Ishikawa (cell line): ENCODE measurements around the gene SEMA3G.

Experiments
- CEBPB ChIP-seq: IDR thresholded peaks from 2 replicates; pipeline ENCODE4 v1.6.1; 2012
- CREB1 ChIP-seq: IDR thresholded peaks from 2 replicates; pipeline ENCODE4 v1.6.1; 2012; ENCODE audit warnings: low read depth
- EGR1 ChIP-seq: IDR thresholded peaks from 2 replicates; pipeline ENCODE4 v1.6.1; 2012
- EP300 ChIP-seq: IDR thresholded peaks from 2 replicates; pipeline ENCODE4 v1.6.1; 2012; ENCODE audit warnings: borderline replicate concordance
- FOXM1 ChIP-seq: IDR thresholded peaks from 2 replicates; pipeline ENCODE4 v1.6.1; 2012; ENCODE audit warnings: low read depth, borderline replicate concordance
- MAX ChIP-seq: IDR thresholded peaks from 2 replicates; pipeline ENCODE4 v1.6.1; 2012
- NFIC ChIP-seq: IDR thresholded peaks from 2 replicates; pipeline ENCODE4 v1.6.1; 2012
- RAD21 ChIP-seq: IDR thresholded peaks from 2 replicates; pipeline ENCODE4 v1.6.1; 2012; ENCODE audit warnings: low read depth
- REST ChIP-seq: IDR thresholded peaks from 2 replicates; pipeline ENCODE4 v1.6.1; 2012; ENCODE audit warnings: low read depth, mild to moderate bottlenecking
- TAF1 ChIP-seq: IDR thresholded peaks from 2 replicates; pipeline ENCODE4 v1.6.1; 2012; ENCODE audit warnings: low read depth, mild to moderate bottlenecking
- TCF12 ChIP-seq: IDR thresholded peaks from 2 replicates; pipeline ENCODE4 v1.6.1; 2012; ENCODE audit warnings: low read depth
- TEAD4 ChIP-seq: IDR thresholded peaks from 2 replicates; pipeline ENCODE4 v1.6.1; 2012
- USF1 ChIP-seq: IDR thresholded peaks from 2 replicates; pipeline ENCODE4 v1.6.1; 2012
- YY1 ChIP-seq: IDR thresholded peaks from 2 replicates; pipeline ENCODE4 v1.6.1; 2012; ENCODE audit warnings: low read depth
- ZBTB7A ChIP-seq: IDR thresholded peaks from 2 replicates; pipeline ENCODE4 v1.6.1; 2012; ENCODE audit warnings: low read depth

SEMA3G gene

GRCh38 chr3:52403955-52404354 lies 40.9 kb downstream of the SEMA3G start:
- TF ChIP-seq EP300 (no peak), CREB1 (no peak), MAX (no peak), FOXM1 (no peak)

GRCh38 chr3:52403271-52403841 lies 41.5 kb downstream of the SEMA3G start:
- TF ChIP-seq FOXM1: no peak
- no peak for TF ChIP-seq CREB1
- TF ChIP-seq EP300: no peak
- no peak for TF ChIP-seq TCF12
- no peak for TF ChIP-seq CEBPB
- TF ChIP-seq NFIC: no peak

- TF ChIP-seq FOXM1: no peak
- no peak for TF ChIP-seq MAX
- no peak for TF ChIP-seq EP300
- no peak for TF ChIP-seq USF1
These were observed 42.1 kb downstream of the SEMA3G start for GRCh38 chr3:52402706-52403270.

GRCh38 chr3:52402101-52402521 lies 42.8 kb downstream of the SEMA3G start:
- TF ChIP-seq EP300 (no peak), FOXM1 (no peak), USF1 (no peak), TAF1 (no peak), MAX (no peak), ZBTB7A (no peak)

GRCh38 chr3:52401551-52401950 lies 43.4 kb downstream of the SEMA3G start:
- no peak for TF ChIP-seq TAF1
- TF ChIP-seq TCF12: no peak
- TF ChIP-seq CEBPB: no peak
- TF ChIP-seq RAD21: no peak
- no peak for TF ChIP-seq REST
- no peak for TF ChIP-seq EGR1
- no peak for TF ChIP-seq ZBTB7A
- TF ChIP-seq MAX: no peak
- no peak for TF ChIP-seq CREB1
- no peak for TF ChIP-seq NFIC
- TF ChIP-seq EP300: no peak
- no peak for TF ChIP-seq TEAD4
- no peak for TF ChIP-seq USF1

- TF ChIP-seq ZBTB7A (no peak), USF1 (no peak), TAF1 (no peak), EGR1 (no peak), CREB1 (no peak), TEAD4 (no peak), TCF12 (no peak), FOXM1 (no peak), EP300 (no peak), NFIC (no peak), CEBPB (no peak), YY1 (no peak)
These were observed 43.9 kb downstream of the SEMA3G start for GRCh38 chr3:52401021-52401420.

GRCh38 chr3:52400275-52400793 lies 44.6 kb downstream of the SEMA3G start:
- TF ChIP-seq EGR1 (no peak), NFIC (no peak), CREB1 (no peak), FOXM1 (no peak), TCF12 (no peak), ZBTB7A (no peak), TAF1 (no peak), CEBPB (no peak)
